ACC112 (cell line): ENCODE data around the gene ANTXR1.

Experiments
- H2AFZ ChIP-seq: fragments of 200-600 bp; sonication (generic); one replicate; pipeline ENCODE4 v1.6.0; 2017; ENCODE audit warnings: antibody characterized with exemption, low read length; ENCODE audit not compliant: unreplicated experiment
- H3K27ac ChIP-seq: fragments of 200-600 bp; sonication (generic); 2 replicates; pipeline ENCODE4 v1.5.1; 2014; ENCODE audit warnings: low read depth, mild to moderate bottlenecking, antibody characterized with exemption, low read length, moderate library complexity
- H3K27me3 ChIP-seq: fragments of 200-600 bp; sonication (generic); 2 replicates; pipeline ENCODE4 v1.6.1; 2014; ENCODE audit warnings: mild to moderate bottlenecking, antibody characterized with exemption, low read length, moderate library complexity, mixed read lengths; ENCODE audit not compliant: insufficient read depth
- H3K36me3 ChIP-seq: fragments of 200-600 bp; sonication (generic); 2 replicates; pipeline ENCODE4 v1.6.1; 2016; ENCODE audit warnings: mild to moderate bottlenecking, antibody characterized with exemption, low read length, moderate library complexity, mixed read lengths; ENCODE audit not compliant: insufficient read depth
- H3K4me1 ChIP-seq: fragments of 200-600 bp; sonication (generic); one replicate; pipeline ENCODE4 v1.6.1; 2016; ENCODE audit warnings: low read length, mixed read lengths; ENCODE audit not compliant: insufficient read depth, unreplicated experiment, control insufficient read depth
- H3K4me3 ChIP-seq: fragments of 200-600 bp; sonication (generic); 2 replicates; pipeline ENCODE4 v1.5.1; 2014; ENCODE audit warnings: mild to moderate bottlenecking, low read depth, low read length
- H3K79me2 ChIP-seq: fragments of 200-600 bp; sonication (generic); one replicate; pipeline ENCODE4 v1.6.0; 2016; ENCODE audit warnings: low read length; ENCODE audit not compliant: control insufficient read depth, unreplicated experiment, insufficient read depth

The ANTXR1 gene

GRCh38 chr2:69192176-69192945 is 179.4 kb downstream of the ANTXR1 start:
- H3K36me3 ChIP-seq = peaks cover 9% of the 10 kb centered on the region; the same call in 1 of the 2 replicates
- peaks cover 12% of the 10 kb centered on the region for H3K4me1 ChIP-seq
- H3K27ac ChIP-seq = no peak overlapping the region
- H3K4me3 ChIP-seq = no peak overlapping the region
- H3K79me2 ChIP-seq = no peaks in the 10 kb centered on the region
- no peaks in the 10 kb centered on the region for H3K27me3 ChIP-seq
- H2AFZ ChIP-seq = no peak overlapping the region

GRCh38 chr2:69195706-69196105 is 182.7 kb downstream of the ANTXR1 start:
- Histone ChIP-seq H2AFZ (no peak overlapping the region), H3K27me3 (no peaks in the 10 kb centered on the region), H3K4me1 (peaks cover 12% of the 10 kb centered on the region), H3K27ac (peak overlapping the region; percentile 78), H3K79me2 (no peaks in the 10 kb centered on the region), H3K36me3 (peaks cover 9% of the 10 kb centered on the region), H3K4me3 (no peak overlapping the region)

GRCh38 chr2:69196327-69197117 is 183.5 kb downstream of the ANTXR1 start:
- H3K79me2 ChIP-seq = no peaks in the 10 kb centered on the region
- no peaks in the 10 kb centered on the region for H3K27me3 ChIP-seq
- H3K4me1 ChIP-seq = peaks cover 12% of the 10 kb centered on the region
- H2AFZ ChIP-seq = no peak overlapping the region
- peak overlapping the region; percentile 78 for H3K27ac ChIP-seq
- H3K4me3 ChIP-seq = no peak overlapping the region
- peaks cover 9% of the 10 kb centered on the region for H3K36me3 ChIP-seq

GRCh38 chr2:69200107-69200520 is 187.1 kb downstream of the ANTXR1 start:
- Histone ChIP-seq H3K79me2 (no peaks in the 10 kb centered on the region), H3K27me3 (no peaks in the 10 kb centered on the region), H3K4me1 (peaks cover 12% of the 10 kb centered on the region), H3K27ac (no peak overlapping the region), H3K36me3 (peaks cover 6% of the 10 kb centered on the region), H3K4me3 (no peak overlapping the region), H2AFZ (no peak overlapping the region)

GRCh38 chr2:69201259-69201658 is 188.3 kb downstream of the ANTXR1 start:
- no peak overlapping the region for H3K4me3 ChIP-seq
- peaks cover 5% of the 10 kb centered on the region for H3K4me1 ChIP-seq
- H3K36me3 ChIP-seq = peaks cover 2% of the 10 kb centered on the region
- H2AFZ ChIP-seq = no peak overlapping the region
- H3K79me2 ChIP-seq = no peaks in the 10 kb centered on the region
- no peaks in the 10 kb centered on the region for H3K27me3 ChIP-seq
- no peak overlapping the region for H3K27ac ChIP-seq

GRCh38 chr2:69202327-69202726 is 189.3 kb downstream of the ANTXR1 start:
- Histone ChIP-seq H3K27ac (no peak overlapping the region), H3K4me1 (no peaks in the 10 kb centered on the region), H3K4me3 (no peak overlapping the region)

GRCh38 chr2:69203166-69203985 is 190.4 kb downstream of the ANTXR1 start:
- Histone ChIP-seq H2AFZ (no peak overlapping the region), H3K4me1 (no peaks in the 10 kb centered on the region), H3K79me2 (no peaks in the 10 kb centered on the region), H3K4me3 (no peak overlapping the region), H3K27ac (no peak overlapping the region), H3K27me3 (no peaks in the 10 kb centered on the region), H3K36me3 (peaks cover 12% of the 10 kb centered on the region)

More at GRCh38 chr2:69202327-69202726, 189.3 kb downstream of the ANTXR1 start:
- H3K36me3 ChIP-seq = peaks cover 8% of the 10 kb centered on the region
- no peaks in the 10 kb centered on the region for H3K79me2 ChIP-seq
- no peaks in the 10 kb centered on the region for H3K27me3 ChIP-seq
- H2AFZ ChIP-seq = no peak overlapping the region

- peaks cover 12% of the 10 kb centered on the region for H3K36me3 ChIP-seq
- no peak overlapping the region for H3K4me3 ChIP-seq
- H3K4me1 ChIP-seq = no peaks in the 10 kb centered on the region
- H3K27me3 ChIP-seq = no peaks in the 10 kb centered on the region
- no peak overlapping the region for H2AFZ ChIP-seq
- no peaks in the 10 kb centered on the region for H3K79me2 ChIP-seq
- no peak overlapping the region for H3K27ac ChIP-seq
Measured at GRCh38 chr2:69204654-69205053, 191.7 kb downstream of the ANTXR1 start.

GRCh38 chr2:69205076-69205475 is 192.1 kb downstream of the ANTXR1 start:
- H3K27ac ChIP-seq = no peak overlapping the region
- no peak overlapping the region for H3K4me3 ChIP-seq
- no peaks in the 10 kb centered on the region for H3K79me2 ChIP-seq
- H3K4me1 ChIP-seq = no peaks in the 10 kb centered on the region
- peaks cover 12% of the 10 kb centered on the region for H3K36me3 ChIP-seq
- no peak overlapping the region for H2AFZ ChIP-seq
- H3K27me3 ChIP-seq = no peaks in the 10 kb centered on the region

- no peaks in the 10 kb centered on the region for H3K4me1 ChIP-seq
- no peak overlapping the region for H3K27ac ChIP-seq
- H3K36me3 ChIP-seq = peaks cover 12% of the 10 kb centered on the region
- no peaks in the 10 kb centered on the region for H3K27me3 ChIP-seq
- H2AFZ ChIP-seq = no peak overlapping the region
- no peaks in the 10 kb centered on the region for H3K79me2 ChIP-seq
- no peak overlapping the region for H3K4me3 ChIP-seq
Measured at GRCh38 chr2:69205491-69205890, 192.5 kb downstream of the ANTXR1 start.
